Measurements from ENCODE around the gene ADCY6.

ADCY6 gene

GRCh38 chr12:48716493-48717251 is 72.2 kb downstream of the ADCY6 start, which contains the start of gene CCNT1:
CCNT1 (minus strand) TSS chr12:48716707; CDS start chr12:48716675, 32 bp downstream.
- peak; percentile 93 to 99 (median 97) for DNase-seq
- intact Hi-C loops (cut with DNase I), result loop anchor here (5.0 kb wide), 1 partner anchor 34 kb away; the partner anchor contains the start of gene KANSL2
